ENCODE results near the gene NPPB. TPM values are rescaled to one million over a fixed set of nuclear protein-coding genes. Genes with fewer than 3 reads are reported as not detected.
A peak's percentile ranks its signal among the peaks of the same experiment; 100 is the strongest.

Gene NPPB
- total RNA-seq, 1 experiment from 2014 or later, result not detected

DNA sequence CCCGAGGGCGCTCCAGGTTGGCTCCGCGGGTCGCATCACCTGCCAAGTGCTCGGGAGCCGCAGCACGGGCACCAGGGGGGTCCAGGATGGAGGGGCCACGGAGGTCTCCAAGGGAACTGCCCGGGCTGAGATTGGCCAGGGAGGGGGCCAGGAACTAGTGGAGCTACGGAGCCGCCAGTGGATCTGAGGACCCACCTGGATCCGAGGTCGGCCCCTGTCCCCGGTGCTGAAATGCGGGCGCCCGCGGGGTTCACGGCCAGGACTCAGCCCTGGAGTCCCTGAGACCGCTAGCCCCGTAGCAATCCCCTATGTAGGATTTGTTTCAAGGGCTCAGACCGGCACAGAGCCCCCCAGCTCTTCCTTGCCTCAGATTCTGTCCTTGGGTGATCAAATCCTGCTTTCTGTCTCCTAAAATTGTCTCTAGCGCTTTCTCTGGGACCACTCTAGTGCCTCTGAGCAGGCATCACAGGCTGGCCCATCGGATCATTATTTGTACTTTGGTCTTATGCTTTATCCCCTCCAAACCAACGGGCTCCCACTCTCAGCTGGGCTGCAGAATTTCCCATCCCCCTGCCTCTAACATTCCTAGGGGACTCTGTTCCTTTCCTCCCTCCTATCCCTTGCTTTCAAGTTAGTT, 40.2 kb upstream of the NPPB start (continued):
- no peak for TF ChIP-seq PRRX2 (CRISPR knock-in tag; IDR thresholded peaks at IDR 0.05)
- TF ChIP-seq GTF2I (CRISPR knock-in tag; conservative IDR thresholded peaks at IDR 0.05), result no peak
- no peak for TF ChIP-seq RORB (CRISPR knock-in tag; IDR thresholded peaks at IDR 0.05)
- TF ChIP-seq JUN (CRISPR knock-in tag; IDR thresholded peaks at IDR 0.05), result 0 out of 2 replicates have a peak, but pooled peaks have one; percentile 53
- TF ChIP-seq, protein P1, sequence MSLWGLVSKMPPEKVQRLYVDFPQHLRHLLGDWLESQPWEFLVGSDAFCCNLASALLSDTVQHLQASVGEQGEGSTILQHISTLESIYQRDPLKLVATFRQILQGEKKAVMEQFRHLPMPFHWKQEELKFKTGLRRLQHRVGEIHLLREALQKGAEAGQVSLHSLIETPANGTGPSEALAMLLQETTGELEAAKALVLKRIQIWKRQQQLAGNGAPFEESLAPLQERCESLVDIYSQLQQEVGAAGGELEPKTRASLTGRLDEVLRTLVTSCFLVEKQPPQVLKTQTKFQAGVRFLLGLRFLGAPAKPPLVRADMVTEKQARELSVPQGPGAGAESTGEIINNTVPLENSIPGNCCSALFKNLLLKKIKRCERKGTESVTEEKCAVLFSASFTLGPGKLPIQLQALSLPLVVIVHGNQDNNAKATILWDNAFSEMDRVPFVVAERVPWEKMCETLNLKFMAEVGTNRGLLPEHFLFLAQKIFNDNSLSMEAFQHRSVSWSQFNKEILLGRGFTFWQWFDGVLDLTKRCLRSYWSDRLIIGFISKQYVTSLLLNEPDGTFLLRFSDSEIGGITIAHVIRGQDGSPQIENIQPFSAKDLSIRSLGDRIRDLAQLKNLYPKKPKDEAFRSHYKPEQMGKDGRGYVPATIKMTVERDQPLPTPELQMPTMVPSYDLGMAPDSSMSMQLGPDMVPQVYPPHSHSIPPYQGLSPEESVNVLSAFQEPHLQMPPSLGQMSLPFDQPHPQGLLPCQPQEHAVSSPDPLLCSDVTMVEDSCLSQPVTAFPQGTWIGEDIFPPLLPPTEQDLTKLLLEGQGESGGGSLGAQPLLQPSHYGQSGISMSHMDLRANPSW (CRISPR knock-in tag; conservative IDR thresholded peaks at IDR 0.05; ENCODE audit: low read depth), result no peak
- TF ChIP-seq ATF6 (CRISPR knock-in tag; IDR thresholded peaks at IDR 0.05), result no peak
- no peak for TF ChIP-seq ZNF532 (CRISPR knock-in tag; IDR thresholded peaks at IDR 0.05; ENCODE audit: borderline replicate concordance)
- TF ChIP-seq NR2C2 (CRISPR knock-in tag; IDR thresholded peaks at IDR 0.05), result no peak
- TF ChIP-seq, protein P2, sequence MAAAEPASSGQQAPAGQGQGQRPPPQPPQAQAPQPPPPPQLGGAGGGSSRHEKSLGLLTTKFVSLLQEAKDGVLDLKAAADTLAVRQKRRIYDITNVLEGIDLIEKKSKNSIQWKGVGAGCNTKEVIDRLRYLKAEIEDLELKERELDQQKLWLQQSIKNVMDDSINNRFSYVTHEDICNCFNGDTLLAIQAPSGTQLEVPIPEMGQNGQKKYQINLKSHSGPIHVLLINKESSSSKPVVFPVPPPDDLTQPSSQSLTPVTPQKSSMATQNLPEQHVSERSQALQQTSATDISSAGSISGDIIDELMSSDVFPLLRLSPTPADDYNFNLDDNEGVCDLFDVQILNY (CRISPR knock-in tag; IDR thresholded peaks at IDR 0.05), result peak; percentile 47; the same call in 1 of the 2 replicates
- TF ChIP-seq CDX4 (CRISPR knock-in tag; IDR thresholded peaks at IDR 0.05; ENCODE audit: borderline replicate concordance), result no peak
- TF ChIP-seq ZNF425 (CRISPR knock-in tag; conservative IDR thresholded peaks at IDR 0.05), result no peak
- 0 out of 2 replicates have a peak, but pooled peaks have one; percentile 17 for TF ChIP-seq FOXP1 (CRISPR knock-in tag; IDR thresholded peaks at IDR 0.05; ENCODE audit: borderline replicate concordance)

All from WTC11 (cell line).